ENCODE data around the gene FGGY.
"Not testable (repeated sequence)": the region's sequence is repeated elsewhere in the genome, so short reads cannot be mapped to it uniquely, and the experiment has no call there.

Gene FGGY

GRCh38 chr1:59289570-59289969 lies 7.3 kb upstream of the FGGY start:
- no peak for DNase-seq

GRCh38 chr1:59290193-59290949 lies 6.5 kb upstream of the FGGY start:
- no peak for DNase-seq

GRCh38 chr1:59291561-59291960 lies 5.3 kb upstream of the FGGY start:
- DNase-seq = no peak

GRCh38 chr1:59292562-59292961 lies 4.3 kb upstream of the FGGY start:
- DNase-seq = no peak

GRCh38 chr1:59293206-59293605 lies 3.7 kb upstream of the FGGY start:
- no peak for DNase-seq

- no peak for DNase-seq
Measured at GRCh38 chr1:59293849-59294248, 3.0 kb upstream of the FGGY start.

GRCh38 chr1:59294423-59294822 lies 2.5 kb upstream of the FGGY start:
- no peak for DNase-seq

GRCh38 chr1:59295618-59296017 lies 1.3 kb upstream of the FGGY start:
- DNase-seq = no peak

- DNase-seq = no peak
Measured at GRCh38 chr1:59298026-59298583, 1.2 kb downstream of the FGGY start.

GRCh38 chr1:59298710-59299346 lies 1.9 kb downstream of the FGGY start:
- no peak for DNase-seq

GRCh38 chr1:59299670-59300069 lies 2.8 kb downstream of the FGGY start:
- DNase-seq = not testable (repeated sequence)

- DNase-seq = no peak
Measured at GRCh38 chr1:59302297-59302696, 5.4 kb downstream of the FGGY start.

GRCh38 chr1:59302871-59303270 lies 6.0 kb downstream of the FGGY start:
- DNase-seq = no peak

GRCh38 chr1:59305188-59305587 lies 8.3 kb downstream of the FGGY start:
- no peak for DNase-seq

GRCh38 chr1:59307591-59307990 lies 10.7 kb downstream of the FGGY start:
- no peak for DNase-seq

GRCh38 chr1:59308839-59309238 lies 11.9 kb downstream of the FGGY start:
- DNase-seq = no peak

GRCh38 chr1:59309392-59309791 lies 12.5 kb downstream of the FGGY start:
- no peak for DNase-seq

GRCh38 chr1:59309795-59310548 lies 13.1 kb downstream of the FGGY start:
- no peak for DNase-seq

GRCh38 chr1:59310549-59311250 lies 13.8 kb downstream of the FGGY start:
- no peak for DNase-seq

GRCh38 chr1:59314776-59315528 lies 18.1 kb downstream of the FGGY start:
- DNase-seq = no peak

GRCh38 chr1:59315529-59316463 lies 18.9 kb downstream of the FGGY start:
- no peak for DNase-seq

All from DMS79 treated with DMSO at 0.1 percent for 48 hours (cell line).